OCI-LY3 (cell line): Measurements from ENCODE around the gene DDX59.

Experiments used
- CTCF ChIP-seq: fragments of 200-600, 300-600 bp; sonication (generic); IDR thresholded peaks from 2 replicates; pipeline ENCODE4 v1.5.1; 2014; ENCODE audit warnings: antibody characterized with exemption, low read length, low read depth
- EZH2phosphoT487 ChIP-seq: fragments of 200-600 bp; shearing (Covaris generic); IDR thresholded peaks from 2 replicates; pipeline ENCODE4 v1.6.1; 2018; ENCODE audit warnings: antibody characterized with exemption, mixed run types, low read depth

GRCh38 chr1:200627575-200628222 is 42.0 kb downstream of the DDX59 start:
- no peak for TF ChIP-seq CTCF
- TF ChIP-seq EZH2phosphoT487: no peak
